DND-41 (cell line): ENCODE data around the gene HBG1.

ENCODE experiments used
- EZH2 ChIP-seq: IDR thresholded peaks from 3 replicates; pipeline ENCODE4 v1.6.1; 2012; ENCODE audit warnings: borderline replicate concordance, low read depth, mild to moderate bottlenecking, moderate library complexity, low read length, inconsistent platforms; ENCODE audit not compliant: severe bottlenecking
- TF ChIP-seq, protein P1 (sequence below): IDR thresholded peaks from 2 replicates; pipeline ENCODE4 v1.5.1; 2012; ENCODE audit warnings: borderline replicate concordance, low read length, moderate library complexity, mild to moderate bottlenecking; ENCODE audit not compliant: poor library complexity, severe bottlenecking; ENCODE audit errors: extremely low read depth

DNA sequence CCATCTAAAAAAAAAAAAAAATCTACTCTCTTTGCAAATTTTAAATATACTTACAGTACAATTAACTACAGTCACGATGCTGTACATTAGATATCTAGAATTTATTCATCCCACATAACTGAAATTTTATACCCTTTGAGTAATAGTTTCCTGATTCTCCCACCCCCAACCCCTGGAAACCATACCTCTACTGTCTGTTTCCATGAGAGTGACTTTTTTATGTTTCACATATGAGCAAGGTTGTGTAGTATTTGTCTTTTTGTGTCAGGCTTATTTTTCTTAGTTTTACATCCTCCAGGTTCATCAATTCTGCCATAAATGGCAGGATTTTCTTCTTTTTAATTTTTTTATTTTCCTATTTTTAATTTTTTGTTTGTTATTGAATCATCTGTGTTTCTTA is 26.0 kb downstream of the HBG1 start:
- no peak for TF ChIP-seq EZH2
- TF ChIP-seq, protein P1, sequence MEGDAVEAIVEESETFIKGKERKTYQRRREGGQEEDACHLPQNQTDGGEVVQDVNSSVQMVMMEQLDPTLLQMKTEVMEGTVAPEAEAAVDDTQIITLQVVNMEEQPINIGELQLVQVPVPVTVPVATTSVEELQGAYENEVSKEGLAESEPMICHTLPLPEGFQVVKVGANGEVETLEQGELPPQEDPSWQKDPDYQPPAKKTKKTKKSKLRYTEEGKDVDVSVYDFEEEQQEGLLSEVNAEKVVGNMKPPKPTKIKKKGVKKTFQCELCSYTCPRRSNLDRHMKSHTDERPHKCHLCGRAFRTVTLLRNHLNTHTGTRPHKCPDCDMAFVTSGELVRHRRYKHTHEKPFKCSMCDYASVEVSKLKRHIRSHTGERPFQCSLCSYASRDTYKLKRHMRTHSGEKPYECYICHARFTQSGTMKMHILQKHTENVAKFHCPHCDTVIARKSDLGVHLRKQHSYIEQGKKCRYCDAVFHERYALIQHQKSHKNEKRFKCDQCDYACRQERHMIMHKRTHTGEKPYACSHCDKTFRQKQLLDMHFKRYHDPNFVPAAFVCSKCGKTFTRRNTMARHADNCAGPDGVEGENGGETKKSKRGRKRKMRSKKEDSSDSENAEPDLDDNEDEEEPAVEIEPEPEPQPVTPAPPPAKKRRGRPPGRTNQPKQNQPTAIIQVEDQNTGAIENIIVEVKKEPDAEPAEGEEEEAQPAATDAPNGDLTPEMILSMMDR: no peak
